ENCODE data around the gene SYCE3. TPM values are rescaled to one million over a fixed set of nuclear protein-coding genes. Genes with fewer than 3 reads are reported as not detected.
A peak's percentile ranks its signal among the peaks of the same experiment; 100 is the strongest.
"Not testable (repeated sequence)": the region's sequence is repeated elsewhere in the genome, so short reads cannot be mapped to it uniquely, and the experiment has no call there.

SYCE3 gene
- total RNA-seq, 1 experiment from 2014 or later = not detected

- intact Hi-C loops (cut with micrococcal nuclease; ENCODE audit: unreplicated experiment) = loop anchor here (10.0 kb wide), 1 partner anchor 60 kb away; the partner anchor contains the start of gene MAPK8IP2
- Histone ChIP-seq H3K9me3 (ENCODE audit: low read depth, low read length, poor library complexity, severe bottlenecking) (no peaks in the 10 kb centered on the region), H3K27ac (ENCODE audit: low read depth, low read length, poor library complexity, severe bottlenecking) (no peak overlapping the region), H3K4me1 (ENCODE audit: insufficient read depth, low read length, poor library complexity, severe bottlenecking) (peaks cover 23% of the 10 kb centered on the region), H3K27me3 (replicated peaks; ENCODE audit: insufficient read depth, low read depth, low read length, poor library complexity) (no peaks in the 10 kb centered on the region), H3K4me3 (ENCODE audit: low read depth, low read length, poor library complexity, severe bottlenecking) (peak overlapping the region; percentile 18), H3K36me3 (ENCODE audit: insufficient read depth, low read length, poor library complexity, severe bottlenecking) (no peaks in the 10 kb centered on the region)
- no peak for TF ChIP-seq CTCF (conservative IDR thresholded peaks at IDR 0.05; ENCODE audit: low read depth, low read length)
- no peak for TF ChIP-seq EZH2 (IDR thresholded peaks at IDR 0.05; ENCODE audit: borderline replicate concordance, low read depth, low read length, poor library complexity, severe bottlenecking)
- POLR2A ChIA-PET (ENCODE audit: low non-redundant PET) = no interaction called here
- no peak for DNase-seq (ENCODE audit: low spot score)
- CTCF ChIA-PET = no interaction called here
- BruUV-seq (replicated peaks) = no TSS peak
Measured at GRCh38 chr22:50544746-50545253, 17.9 kb downstream of the SYCE3 start.

GRCh38 chr22:50544078-50544745 lies 18.5 kb downstream of the SYCE3 start:
- intact Hi-C loops (cut with micrococcal nuclease; ENCODE audit: unreplicated experiment) = loop anchor here (10.0 kb wide), 1 partner anchor 61 kb away; the partner anchor contains the start of gene MAPK8IP2
- POLR2A ChIA-PET (ENCODE audit: low non-redundant PET) = no interaction called here

GRCh38 chr22:50542416-50542927 lies 20.2 kb downstream of the SYCE3 start:
- peaks cover 30% of the 10 kb centered on the region for H3K4me1 ChIP-seq (ENCODE audit: insufficient read depth, low read length, poor library complexity, severe bottlenecking)
- DNase-seq (ENCODE audit: low spot score) = no peak
- no peaks in the 10 kb centered on the region for H3K36me3 ChIP-seq (ENCODE audit: insufficient read depth, low read length, poor library complexity, severe bottlenecking)
- no peak for TF ChIP-seq CTCF (conservative IDR thresholded peaks at IDR 0.05; ENCODE audit: low read depth, low read length)
- TF ChIP-seq EZH2 (IDR thresholded peaks at IDR 0.05; ENCODE audit: borderline replicate concordance, low read depth, low read length, poor library complexity, severe bottlenecking) = no peak
- H3K9me3 ChIP-seq (ENCODE audit: low read depth, low read length, poor library complexity, severe bottlenecking) = no peaks in the 10 kb centered on the region
- POLR2A ChIA-PET (ENCODE audit: low non-redundant PET) = no interaction called here
- H3K27ac ChIP-seq (ENCODE audit: low read depth, low read length, poor library complexity, severe bottlenecking) = no peak overlapping the region
- BruUV-seq (replicated peaks) = no TSS peak
- CTCF ChIA-PET = no interaction called here
- H3K27me3 ChIP-seq (replicated peaks; ENCODE audit: insufficient read depth, low read depth, low read length, poor library complexity) = no peaks in the 10 kb centered on the region
- no peak overlapping the region for H3K4me3 ChIP-seq (ENCODE audit: low read depth, low read length, poor library complexity, severe bottlenecking)
- intact Hi-C loops (cut with micrococcal nuclease; ENCODE audit: unreplicated experiment) = loop anchor here (10.0 kb wide), 1 partner anchor 62 kb away; the partner anchor contains the start of gene MAPK8IP2

More at GRCh38 chr22:50544078-50544745, 18.5 kb downstream of the SYCE3 start:
- BruUV-seq (replicated peaks) = no TSS peak
- CTCF ChIA-PET = no interaction called here
- DNase-seq (ENCODE audit: low spot score) = peak; percentile 83
- TF ChIP-seq EZH2 (IDR thresholded peaks at IDR 0.05; ENCODE audit: borderline replicate concordance, low read depth, low read length, poor library complexity, severe bottlenecking) (no peak), CTCF (conservative IDR thresholded peaks at IDR 0.05; ENCODE audit: low read depth, low read length) (peak; percentile 75)
- Histone ChIP-seq H3K36me3 (ENCODE audit: insufficient read depth, low read length, poor library complexity, severe bottlenecking) (no peaks in the 10 kb centered on the region), H3K4me3 (ENCODE audit: low read depth, low read length, poor library complexity, severe bottlenecking) (peak overlapping the region; percentile 18), H3K27me3 (replicated peaks; ENCODE audit: insufficient read depth, low read depth, low read length, poor library complexity) (no peaks in the 10 kb centered on the region), H3K27ac (ENCODE audit: low read depth, low read length, poor library complexity, severe bottlenecking) (no peak overlapping the region), H3K4me1 (ENCODE audit: insufficient read depth, low read length, poor library complexity, severe bottlenecking) (peaks cover 28% of the 10 kb centered on the region), H3K9me3 (ENCODE audit: low read depth, low read length, poor library complexity, severe bottlenecking) (no peaks in the 10 kb centered on the region)

GRCh38 chr22:50541667-50542026 lies 21.1 kb downstream of the SYCE3 start:
- H3K27ac ChIP-seq (ENCODE audit: low read depth, low read length, poor library complexity, severe bottlenecking); POLR2A ChIA-PET (ENCODE audit: low non-redundant PET); H3K27me3 ChIP-seq (replicated peaks; ENCODE audit: insufficient read depth, low read depth, low read length, poor library complexity); BruUV-seq (replicated peaks); CTCF ChIA-PET; H3K36me3 ChIP-seq (ENCODE audit: insufficient read depth, low read length, poor library complexity, severe bottlenecking); H3K9me3 ChIP-seq (ENCODE audit: low read depth, low read length, poor library complexity, severe bottlenecking); H3K4me3 ChIP-seq (ENCODE audit: low read depth, low read length, poor library complexity, severe bottlenecking); DNase-seq (ENCODE audit: low spot score): not testable (repeated sequence)
- H3K4me1 ChIP-seq (ENCODE audit: insufficient read depth, low read length, poor library complexity, severe bottlenecking) = peaks cover 30% of the 10 kb centered on the region
- intact Hi-C loops (cut with micrococcal nuclease; ENCODE audit: unreplicated experiment) = loop anchor here (10.0 kb wide), 1 partner anchor 63 kb away; the partner anchor contains the start of gene MAPK8IP2
